Measurements from ENCODE around the gene FPR2.

The FPR2 gene

GRCh38 chr19:51809787-51810186, 48.8 kb downstream of the FPR2 start:
- no peak for TF ChIP-seq ZFX (IDR thresholded peaks at IDR 0.05)
- TF ChIP-seq CTCF (conservative IDR thresholded peaks at IDR 0.05): no peak
- H3K27ac ChIP-seq: no peak overlapping the region

- TF ChIP-seq ZFX (IDR thresholded peaks at IDR 0.05) (no peak), CTCF (conservative IDR thresholded peaks at IDR 0.05) (peak; percentile 67)
- no peak overlapping the region for H3K27ac ChIP-seq
Observed at GRCh38 chr19:51810223-51810622, 49.2 kb downstream of the FPR2 start.

GRCh38 chr19:51811344-51811743, 50.4 kb downstream of the FPR2 start:
- no peak for TF ChIP-seq CTCF (conservative IDR thresholded peaks at IDR 0.05)
- TF ChIP-seq ZFX (IDR thresholded peaks at IDR 0.05): no peak
- no peak overlapping the region for H3K27ac ChIP-seq

GRCh38 chr19:51815043-51815442, 54.1 kb downstream of the FPR2 start:
- no peak overlapping the region for H3K27ac ChIP-seq
- no peak for TF ChIP-seq CTCF (conservative IDR thresholded peaks at IDR 0.05)
- TF ChIP-seq ZFX (IDR thresholded peaks at IDR 0.05): no peak

GRCh38 chr19:51816711-51817110, 55.7 kb downstream of the FPR2 start:
- H3K27ac ChIP-seq: no peak overlapping the region
- TF ChIP-seq CTCF (conservative IDR thresholded peaks at IDR 0.05) (no peak), ZFX (IDR thresholded peaks at IDR 0.05) (no peak)

GRCh38 chr19:51820011-51820410, 59.0 kb downstream of the FPR2 start:
- no peak overlapping the region for H3K27ac ChIP-seq
- TF ChIP-seq ZFX (IDR thresholded peaks at IDR 0.05): no peak
- no peak for TF ChIP-seq CTCF (conservative IDR thresholded peaks at IDR 0.05)

Measured in C4-2B (cell line).